Measurements from ENCODE around the gene GUCY2D.

The GUCY2D gene

DNA sequence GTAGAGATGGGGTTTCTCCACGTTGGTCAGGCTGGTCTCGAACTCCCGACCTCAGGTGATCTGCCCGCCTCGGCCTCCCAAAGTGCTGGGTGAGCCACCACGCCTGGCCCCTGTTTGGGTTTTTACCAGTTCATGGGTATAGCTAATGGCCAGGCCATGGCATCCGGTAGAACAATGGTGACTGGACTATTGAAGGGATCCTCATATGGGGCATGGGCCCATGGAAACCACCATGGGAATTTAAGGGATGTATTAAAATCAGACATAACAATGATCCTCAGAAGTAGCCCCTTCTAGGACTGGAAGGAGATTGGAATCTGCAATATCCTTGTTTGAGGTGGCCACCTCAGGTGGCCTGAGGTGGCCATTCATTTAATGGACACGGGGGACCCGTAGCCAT lies 17.5 kb upstream of the GUCY2D start:
- no peak for DNase-seq (ENCODE audit: low read depth in 1 of 2, low spot score in 1 of 2)
- H3K27me3 ChIP-seq (ENCODE audit: insufficient read depth, poor library complexity, severe bottlenecking), result no peaks in the 10 kb centered on the region

GRCh38 chr17:7987112-7987893 lies 15.1 kb upstream of the GUCY2D start:
- TF ChIP-seq CTCF (IDR thresholded peaks at IDR 0.05; ENCODE audit: insufficient read depth, low read length) (no peak), GABPA (IDR thresholded peaks at IDR 0.05; ENCODE audit: low read depth) (no peak), SPI1 (IDR thresholded peaks at IDR 0.05; ENCODE audit: borderline replicate concordance, low read depth) (no peak), POLR2AphosphoS5 (IDR thresholded peaks at IDR 0.05; ENCODE audit: low read depth) (no peak)
- TF ChIP-seq, protein P1, sequence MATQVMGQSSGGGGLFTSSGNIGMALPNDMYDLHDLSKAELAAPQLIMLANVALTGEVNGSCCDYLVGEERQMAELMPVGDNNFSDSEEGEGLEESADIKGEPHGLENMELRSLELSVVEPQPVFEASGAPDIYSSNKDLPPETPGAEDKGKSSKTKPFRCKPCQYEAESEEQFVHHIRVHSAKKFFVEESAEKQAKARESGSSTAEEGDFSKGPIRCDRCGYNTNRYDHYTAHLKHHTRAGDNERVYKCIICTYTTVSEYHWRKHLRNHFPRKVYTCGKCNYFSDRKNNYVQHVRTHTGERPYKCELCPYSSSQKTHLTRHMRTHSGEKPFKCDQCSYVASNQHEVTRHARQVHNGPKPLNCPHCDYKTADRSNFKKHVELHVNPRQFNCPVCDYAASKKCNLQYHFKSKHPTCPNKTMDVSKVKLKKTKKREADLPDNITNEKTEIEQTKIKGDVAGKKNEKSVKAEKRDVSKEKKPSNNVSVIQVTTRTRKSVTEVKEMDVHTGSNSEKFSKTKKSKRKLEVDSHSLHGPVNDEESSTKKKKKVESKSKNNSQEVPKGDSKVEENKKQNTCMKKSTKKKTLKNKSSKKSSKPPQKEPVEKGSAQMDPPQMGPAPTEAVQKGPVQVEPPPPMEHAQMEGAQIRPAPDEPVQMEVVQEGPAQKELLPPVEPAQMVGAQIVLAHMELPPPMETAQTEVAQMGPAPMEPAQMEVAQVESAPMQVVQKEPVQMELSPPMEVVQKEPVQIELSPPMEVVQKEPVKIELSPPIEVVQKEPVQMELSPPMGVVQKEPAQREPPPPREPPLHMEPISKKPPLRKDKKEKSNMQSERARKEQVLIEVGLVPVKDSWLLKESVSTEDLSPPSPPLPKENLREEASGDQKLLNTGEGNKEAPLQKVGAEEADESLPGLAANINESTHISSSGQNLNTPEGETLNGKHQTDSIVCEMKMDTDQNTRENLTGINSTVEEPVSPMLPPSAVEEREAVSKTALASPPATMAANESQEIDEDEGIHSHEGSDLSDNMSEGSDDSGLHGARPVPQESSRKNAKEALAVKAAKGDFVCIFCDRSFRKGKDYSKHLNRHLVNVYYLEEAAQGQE (IDR thresholded peaks at IDR 0.05; ENCODE audit: insufficient replicate concordance, low read depth), result no peak
- Histone ChIP-seq H3K4me3 (replicated peaks; ENCODE audit: insufficient read depth, low read length) (no peak overlapping the region), H3K27me3 (ENCODE audit: insufficient read depth, poor library complexity, severe bottlenecking) (no peaks in the 10 kb centered on the region), H3K27ac (replicated peaks) (no peak overlapping the region)
- no peak for DNase-seq (ENCODE audit: low read depth in 1 of 2, low spot score in 1 of 2)

More for the DNA sequence above, 17.5 kb upstream of the GUCY2D start:
- TF ChIP-seq, protein P1 (IDR thresholded peaks at IDR 0.05; ENCODE audit: insufficient replicate concordance, low read depth), result no peak
- H3K4me3 ChIP-seq (replicated peaks; ENCODE audit: insufficient read depth, low read length), result no peak overlapping the region
- no peak overlapping the region for H3K27ac ChIP-seq (replicated peaks)

DNA sequence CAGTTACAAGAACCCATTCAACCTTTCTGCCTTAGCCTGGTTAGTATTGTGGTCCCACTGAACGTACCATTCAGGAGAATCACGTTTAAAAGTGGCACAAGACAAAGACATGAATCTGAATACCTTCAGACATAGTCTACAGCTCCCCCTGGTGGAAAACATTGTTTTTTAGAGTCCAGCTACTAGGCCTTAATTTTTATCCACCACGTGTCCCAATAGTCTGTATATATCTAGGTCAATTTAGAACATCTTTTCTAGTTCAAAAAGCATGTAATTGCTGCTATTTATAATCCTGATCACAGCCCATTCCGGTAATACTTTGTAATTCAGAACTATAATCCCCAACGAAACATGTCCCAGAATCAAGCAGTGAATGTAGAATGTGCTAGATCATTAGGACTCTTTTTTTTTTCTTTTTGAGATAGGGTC lies 13.7 kb upstream of the GUCY2D start:
- Histone ChIP-seq H3K27me3 (ENCODE audit: insufficient read depth, poor library complexity, severe bottlenecking) (no peaks in the 10 kb centered on the region), H3K27ac (replicated peaks) (peak overlapping the region; percentile 78), H3K4me3 (replicated peaks; ENCODE audit: insufficient read depth, low read length) (no peak overlapping the region)
- peak in 1 of 2 experiments; percentile 75 for DNase-seq (ENCODE audit: low read depth in 1 of 2, low spot score in 1 of 2)
- TF ChIP-seq CTCF (IDR thresholded peaks at IDR 0.05; ENCODE audit: insufficient read depth, low read length) (peak; percentile 0), GABPA (IDR thresholded peaks at IDR 0.05; ENCODE audit: low read depth) (no peak), POLR2AphosphoS5 (IDR thresholded peaks at IDR 0.05; ENCODE audit: low read depth) (no peak), SPI1 (IDR thresholded peaks at IDR 0.05; ENCODE audit: borderline replicate concordance, low read depth) (no peak)
- TF ChIP-seq, protein P1 (IDR thresholded peaks at IDR 0.05; ENCODE audit: insufficient replicate concordance, low read depth), result no peak
